ENCODE results near the gene COL24A1.
"Not testable (repeated sequence)": the region's sequence is repeated elsewhere in the genome, so short reads cannot be mapped to it uniquely, and the experiment has no call there.

The COL24A1 gene

GRCh38 chr1:86151427-86151826 is 5.1 kb downstream of the COL24A1 start:
- DNase-seq = no peak

- DNase-seq = no peak
These were observed 6.0 kb downstream of the COL24A1 start for GRCh38 chr1:86150553-86151055.

DNA sequence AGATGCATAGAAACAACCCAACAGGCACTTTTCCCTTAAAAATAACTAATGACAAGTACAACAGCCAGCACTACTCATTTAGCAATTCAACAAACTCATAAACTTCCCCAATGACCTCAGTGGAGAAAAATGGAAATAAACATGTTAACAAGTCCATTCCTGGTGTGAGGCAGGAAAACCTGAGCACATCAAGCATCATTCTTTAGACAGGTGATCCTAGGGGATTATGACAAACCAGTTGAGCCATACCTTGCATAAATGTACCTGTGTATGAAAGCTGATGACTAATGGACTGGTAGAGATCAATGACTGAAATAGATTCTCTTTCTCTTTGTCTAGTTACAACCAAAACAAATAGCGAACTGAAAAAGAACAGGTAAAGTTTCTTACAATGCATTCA is 7.0 kb downstream of the COL24A1 start:
- no peak for DNase-seq

DNA sequence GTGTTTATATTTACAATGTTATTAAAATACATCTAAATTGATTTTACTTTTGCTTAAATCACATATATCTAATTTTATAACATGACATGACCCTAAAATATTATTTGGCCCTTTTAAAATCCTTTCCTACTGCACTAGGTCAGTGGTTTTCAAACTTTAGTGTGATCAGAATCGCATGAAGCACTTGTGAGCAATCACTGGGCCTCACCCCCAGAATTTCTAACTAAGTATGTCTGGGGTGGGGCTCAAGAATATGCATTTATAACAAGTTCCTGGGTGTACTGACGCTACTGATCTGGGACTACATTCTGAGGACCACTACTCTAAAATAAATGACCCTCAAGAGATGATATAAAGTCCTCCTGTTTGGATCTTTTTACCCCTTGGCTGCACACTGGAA is 8.8 kb downstream of the COL24A1 start:
- DNase-seq = no peak

DNA sequence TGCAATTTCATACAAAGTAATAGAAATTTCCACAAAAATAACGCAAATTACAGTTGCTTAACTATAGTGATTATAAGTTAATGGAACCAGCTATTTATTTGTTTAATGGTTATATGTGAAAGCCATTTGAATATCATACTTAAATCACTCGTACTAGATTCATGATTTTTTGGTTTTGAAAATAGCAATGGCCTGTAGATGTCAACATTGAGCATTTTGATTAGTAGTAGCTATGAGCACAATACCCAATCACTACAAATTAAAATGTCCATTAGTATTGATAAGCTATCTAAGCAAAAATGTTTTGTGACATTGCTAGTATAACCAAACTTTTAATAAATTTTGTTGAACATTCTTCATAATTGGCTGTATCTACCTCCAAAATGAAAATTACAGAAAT is 10.0 kb downstream of the COL24A1 start:
- DNase-seq = no peak

- no peak for DNase-seq
These were observed 16.2 kb downstream of the COL24A1 start for GRCh38 chr1:86140281-86140880.

DNA sequence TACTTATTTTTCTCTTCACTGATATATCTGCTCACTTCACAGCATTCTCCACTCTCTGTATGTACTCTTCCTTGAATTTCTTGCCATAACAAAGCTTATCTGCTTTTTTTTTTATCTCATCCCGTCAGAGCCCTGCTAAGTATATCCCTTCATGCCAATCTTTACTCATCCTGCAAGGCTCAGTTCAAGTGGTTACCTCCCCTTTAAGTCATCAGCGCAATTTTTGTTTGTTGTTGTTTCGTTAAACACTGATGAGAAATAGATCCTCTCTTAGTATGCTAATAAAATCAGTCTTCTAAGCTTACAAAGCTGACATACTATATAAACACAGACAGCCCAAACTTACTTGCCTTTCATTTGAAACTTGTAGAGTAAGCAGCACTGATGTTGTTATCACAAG is 17.8 kb downstream of the COL24A1 start:
- no peak for DNase-seq

DNA sequence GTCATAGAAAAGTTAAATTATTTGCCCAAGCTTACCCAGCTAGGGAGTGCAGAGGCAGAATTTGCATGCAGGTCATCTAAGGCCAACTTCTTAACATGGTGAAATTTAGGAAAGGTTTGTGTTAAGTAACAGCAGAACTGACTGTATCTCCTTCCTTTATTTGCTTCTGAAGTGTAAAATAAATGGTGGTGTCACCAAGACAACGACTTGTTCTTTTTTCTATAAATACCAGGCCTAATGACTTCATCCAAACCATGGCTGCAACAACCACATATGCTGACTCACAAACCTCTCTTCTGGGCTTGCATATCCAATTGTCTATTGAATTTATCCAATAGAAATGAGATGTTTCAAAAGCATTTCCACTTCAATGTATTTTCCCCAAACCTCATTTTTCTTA is 19.1 kb downstream of the COL24A1 start:
- no peak for DNase-seq

DNA sequence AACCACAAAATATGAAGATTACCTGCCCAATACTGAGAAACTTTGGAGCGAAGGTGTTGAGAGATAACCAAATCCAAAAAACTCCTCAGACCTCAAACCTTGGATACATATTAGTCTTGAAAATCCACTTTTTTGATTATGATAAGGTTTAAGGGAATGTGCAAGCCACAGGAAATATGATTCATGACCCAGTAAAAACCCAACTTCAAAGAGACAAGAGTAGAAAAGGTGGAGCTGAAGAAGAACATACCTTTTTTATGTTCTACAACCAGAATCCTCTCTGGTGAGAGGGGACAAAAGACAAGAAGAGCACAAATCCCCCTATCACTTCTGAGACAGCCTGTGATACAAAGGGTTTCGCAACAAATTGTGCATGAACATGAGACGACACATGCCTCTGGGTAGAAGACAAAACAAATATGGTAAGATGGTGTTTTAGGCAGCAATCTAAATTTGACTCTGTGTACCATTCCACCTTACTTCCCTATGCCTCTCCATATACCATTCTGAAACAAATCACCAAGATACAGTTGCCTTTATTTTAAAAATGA is 37.3 kb downstream of the COL24A1 start:
- no peak for DNase-seq

- no peak for DNase-seq
These were observed 41.7 kb downstream of the COL24A1 start for GRCh38 chr1:86114816-86115400.

GRCh38 chr1:86114236-86114635 is 42.3 kb downstream of the COL24A1 start:
- no peak for DNase-seq

DNA sequence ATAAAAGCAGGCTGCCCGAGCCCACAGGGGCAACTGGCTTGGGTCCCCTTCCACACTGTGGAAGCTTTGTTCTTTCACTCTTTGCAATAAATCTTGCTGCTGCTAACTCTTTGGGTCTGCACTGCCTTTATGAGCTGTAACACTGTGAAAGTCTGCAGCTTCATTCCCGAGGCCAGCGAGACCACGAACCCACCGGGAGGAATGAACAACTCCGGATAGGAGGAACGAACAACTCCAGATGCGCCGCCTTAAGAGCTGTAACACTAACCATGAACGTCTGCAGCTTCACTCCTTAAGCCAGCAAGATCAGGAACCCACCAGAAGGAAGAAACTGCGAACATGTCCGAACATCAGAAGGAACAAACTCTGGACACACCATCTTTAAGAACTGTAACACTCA is 45.0 kb downstream of the COL24A1 start:
- not testable (repeated sequence) for DNase-seq

DNA sequence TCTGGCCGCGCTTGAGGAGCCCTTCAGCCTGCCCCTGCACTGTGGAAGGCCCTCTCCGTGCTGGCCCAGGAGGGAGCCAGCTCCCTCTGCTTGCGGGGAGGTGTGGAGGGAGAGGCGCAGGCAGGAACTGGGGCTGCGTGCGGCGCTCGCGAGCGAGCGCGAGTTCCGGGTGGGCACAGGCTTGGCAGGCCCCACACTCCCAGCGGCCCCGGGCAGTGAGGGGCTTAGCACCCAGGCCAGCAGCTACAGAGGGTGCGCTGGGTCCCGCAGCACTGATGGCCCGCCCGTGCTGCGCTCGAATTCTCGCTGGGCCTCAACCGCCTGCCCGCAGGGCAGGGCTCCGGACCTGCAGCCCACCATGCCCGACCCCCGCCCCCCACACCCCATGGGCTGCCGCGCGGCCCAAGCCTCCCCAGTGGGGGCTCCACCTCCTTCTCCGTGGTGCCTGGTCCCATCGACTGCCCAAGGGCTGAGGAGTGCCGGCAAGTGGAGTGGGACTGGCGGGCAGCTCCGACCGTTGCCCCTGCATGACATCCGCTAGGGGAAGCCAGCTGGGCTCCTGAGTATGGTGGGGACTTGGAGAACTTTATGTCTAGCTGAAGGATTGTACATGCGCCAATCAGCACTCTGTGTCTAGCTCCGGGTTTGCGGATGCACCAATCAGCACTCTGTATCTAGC is 46.0 kb downstream of the COL24A1 start:
- no peak for DNase-seq

GRCh38 chr1:86105533-86105866 is 51.1 kb downstream of the COL24A1 start:
- DNase-seq = no peak

DNA sequence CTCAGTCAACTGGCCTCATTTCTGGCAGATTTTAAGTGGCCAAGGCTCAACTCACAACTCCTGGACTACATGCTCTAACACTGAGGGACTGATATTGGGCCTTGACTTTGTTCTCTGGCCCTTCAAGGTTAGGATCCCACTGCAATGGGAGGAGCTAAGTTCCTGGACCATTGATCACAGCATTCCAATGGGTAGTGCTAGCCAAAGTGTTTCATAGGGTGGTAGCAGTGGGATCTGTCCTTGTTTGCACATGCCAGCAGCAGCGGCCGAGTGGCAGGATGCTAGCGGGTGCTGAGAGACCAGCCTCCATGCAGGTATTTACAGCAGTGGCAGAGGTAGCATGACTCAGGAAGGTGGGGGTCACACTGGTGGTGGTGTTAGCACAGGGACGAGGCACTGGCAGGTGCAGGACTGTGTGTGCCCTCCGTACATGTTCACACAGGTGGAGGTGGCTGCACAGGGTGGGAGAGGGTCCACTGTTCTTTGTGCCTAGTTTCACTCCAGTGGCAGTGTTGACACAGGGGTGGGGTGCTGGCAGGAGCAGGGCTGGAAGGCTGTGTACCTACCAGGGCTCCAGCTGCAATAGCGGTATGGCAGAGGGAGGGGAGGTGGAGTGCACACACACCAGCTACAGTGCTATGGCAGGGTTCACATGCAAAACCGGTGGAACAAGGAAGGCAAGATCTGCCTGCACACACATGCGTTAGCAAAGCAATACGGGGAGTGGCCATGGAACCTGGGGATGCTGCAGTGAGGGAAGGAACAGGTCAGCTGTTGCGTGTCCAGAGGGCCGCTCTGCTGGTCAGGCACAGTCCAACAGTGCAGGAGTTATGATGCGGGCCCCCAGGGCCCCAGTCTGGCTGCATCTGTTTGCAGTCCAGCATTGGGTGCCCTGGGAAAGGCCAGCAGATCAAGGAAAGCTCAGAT is 51.7 kb downstream of the COL24A1 start:
- DNase-seq = no peak

GRCh38 chr1:86101616-86102015 is 55.0 kb downstream of the COL24A1 start:
- no peak for DNase-seq

- DNase-seq = no peak
These were observed 56.2 kb downstream of the COL24A1 start for GRCh38 chr1:86100401-86100800.

- DNase-seq = no peak
These were observed 66.8 kb downstream of the COL24A1 start for GRCh38 chr1:86089765-86090164.

GRCh38 chr1:86085741-86086409 is 70.7 kb downstream of the COL24A1 start:
- DNase-seq = no peak

DNA sequence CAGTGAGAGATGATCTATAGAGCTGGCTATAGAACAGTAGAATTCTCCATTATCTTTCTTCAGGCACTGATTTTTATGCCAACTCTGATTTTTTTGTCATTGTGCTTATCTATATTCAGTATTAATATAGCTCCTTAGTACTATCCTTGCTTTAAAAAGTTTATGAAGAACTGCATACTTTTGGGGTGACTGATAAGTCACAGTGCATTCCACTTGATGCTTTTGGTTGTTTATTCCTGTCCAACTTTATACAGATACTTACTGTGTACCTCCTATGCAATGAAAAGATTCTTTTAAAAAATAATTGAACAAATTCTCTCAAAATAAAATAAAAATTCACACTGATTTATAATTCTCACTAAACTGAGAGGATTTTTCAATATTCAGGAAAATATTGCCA is 71.6 kb downstream of the COL24A1 start:
- DNase-seq = no peak

GRCh38 chr1:86082183-86082582 is 74.4 kb downstream of the COL24A1 start:
- DNase-seq = no peak

- not testable (repeated sequence) for DNase-seq
These were observed 84.1 kb downstream of the COL24A1 start for GRCh38 chr1:86072474-86072873.

GRCh38 chr1:86071870-86072269 is 84.7 kb downstream of the COL24A1 start:
- not testable (repeated sequence) for DNase-seq
